ENCODE results near the gene LGR4.

- no peak for TF ChIP-seq CTCF (IDR thresholded peaks at IDR 0.05)
- no peak for TF ChIP-seq POLR2A (IDR thresholded peaks at IDR 0.05)
Observed at GRCh38 chr11:27380771-27381170, 91.8 kb downstream of the LGR4 start.

Measured in tibial nerve (tissue), 3 donors.